ENCODE data around the gene ABI1.

Gene ABI1

DNA sequence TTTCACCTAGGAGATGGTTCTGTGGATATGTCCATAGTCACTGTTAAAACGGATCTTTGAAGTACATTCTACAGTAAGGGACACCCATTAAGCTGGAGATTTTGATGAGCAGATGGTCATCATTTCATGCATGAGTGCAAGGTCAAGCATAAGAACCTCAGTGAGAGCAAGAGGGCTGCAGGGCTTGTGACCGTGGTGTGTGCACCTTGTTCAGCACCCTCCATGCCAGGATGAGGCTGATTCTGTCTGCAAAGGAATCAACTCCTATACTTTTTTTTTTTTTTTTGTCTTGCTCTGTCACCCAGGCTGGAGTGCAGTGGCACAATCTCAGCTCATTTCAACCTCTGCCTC is 145.6 kb downstream of the ABI1 start:
- TF ChIP-seq YY1 (IDR thresholded peaks at IDR 0.05; ENCODE audit: low read depth) = no peak
- TF ChIP-seq CREB1 (IDR thresholded peaks at IDR 0.05; ENCODE audit: low read depth) = no peak
- TF ChIP-seq, protein P1, sequence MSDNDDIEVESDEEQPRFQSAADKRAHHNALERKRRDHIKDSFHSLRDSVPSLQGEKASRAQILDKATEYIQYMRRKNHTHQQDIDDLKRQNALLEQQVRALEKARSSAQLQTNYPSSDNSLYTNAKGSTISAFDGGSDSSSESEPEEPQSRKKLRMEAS (IDR thresholded peaks at IDR 0.05) = no peak
- TF ChIP-seq ZBTB7A (IDR thresholded peaks at IDR 0.05; ENCODE audit: low read depth) = no peak
- TF ChIP-seq NFIC (IDR thresholded peaks at IDR 0.05) = no peak
- no peak for TF ChIP-seq EP300 (IDR thresholded peaks at IDR 0.05; ENCODE audit: borderline replicate concordance)
- no peak for TF ChIP-seq EGR1 (IDR thresholded peaks at IDR 0.05)
- no peak for TF ChIP-seq CEBPB (IDR thresholded peaks at IDR 0.05)
- TF ChIP-seq FOXM1 (IDR thresholded peaks at IDR 0.05; ENCODE audit: borderline replicate concordance, low read depth) = no peak
- TF ChIP-seq TEAD4 (IDR thresholded peaks at IDR 0.05) = no peak
- no peak for TF ChIP-seq USF1 (IDR thresholded peaks at IDR 0.05)
- TF ChIP-seq RAD21 (IDR thresholded peaks at IDR 0.05; ENCODE audit: low read depth) = no peak

- TF ChIP-seq REST (IDR thresholded peaks at IDR 0.05; ENCODE audit: low read depth) (no peak), TAF1 (IDR thresholded peaks at IDR 0.05; ENCODE audit: low read depth) (no peak), NFIC (IDR thresholded peaks at IDR 0.05) (no peak), TCF12 (IDR thresholded peaks at IDR 0.05; ENCODE audit: low read depth) (no peak), FOXM1 (IDR thresholded peaks at IDR 0.05; ENCODE audit: borderline replicate concordance, low read depth) (no peak), ZBTB7A (IDR thresholded peaks at IDR 0.05; ENCODE audit: low read depth) (no peak), CEBPB (IDR thresholded peaks at IDR 0.05) (no peak), RAD21 (IDR thresholded peaks at IDR 0.05; ENCODE audit: low read depth) (no peak), CREB1 (IDR thresholded peaks at IDR 0.05; ENCODE audit: low read depth) (no peak), EGR1 (IDR thresholded peaks at IDR 0.05) (no peak), EP300 (IDR thresholded peaks at IDR 0.05; ENCODE audit: borderline replicate concordance) (no peak), TEAD4 (IDR thresholded peaks at IDR 0.05) (no peak), YY1 (IDR thresholded peaks at IDR 0.05; ENCODE audit: low read depth) (no peak), USF1 (IDR thresholded peaks at IDR 0.05) (no peak)
- TF ChIP-seq, protein P1 (IDR thresholded peaks at IDR 0.05) = no peak
Measured at GRCh38 chr10:26714415-26715136, 146.2 kb downstream of the ABI1 start.

- TF ChIP-seq TAF1 (IDR thresholded peaks at IDR 0.05; ENCODE audit: low read depth) (no peak), YY1 (IDR thresholded peaks at IDR 0.05; ENCODE audit: low read depth) (no peak), CREB1 (IDR thresholded peaks at IDR 0.05; ENCODE audit: low read depth) (no peak), RAD21 (IDR thresholded peaks at IDR 0.05; ENCODE audit: low read depth) (no peak)
Measured at GRCh38 chr10:26711324-26711723, 149.4 kb downstream of the ABI1 start.

GRCh38 chr10:26706936-26707335 is 153.8 kb downstream of the ABI1 start:
- no peak for TF ChIP-seq ZBTB7A (IDR thresholded peaks at IDR 0.05; ENCODE audit: low read depth)
- TF ChIP-seq USF1 (IDR thresholded peaks at IDR 0.05) = no peak
- TF ChIP-seq EP300 (IDR thresholded peaks at IDR 0.05; ENCODE audit: borderline replicate concordance) = no peak
- TF ChIP-seq FOXM1 (IDR thresholded peaks at IDR 0.05; ENCODE audit: borderline replicate concordance, low read depth) = no peak
- no peak for TF ChIP-seq TAF1 (IDR thresholded peaks at IDR 0.05; ENCODE audit: low read depth)
- no peak for TF ChIP-seq EGR1 (IDR thresholded peaks at IDR 0.05)
- TF ChIP-seq CEBPB (IDR thresholded peaks at IDR 0.05) = no peak
- no peak for TF ChIP-seq TEAD4 (IDR thresholded peaks at IDR 0.05)
- no peak for TF ChIP-seq NFIC (IDR thresholded peaks at IDR 0.05)
- no peak for TF ChIP-seq RAD21 (IDR thresholded peaks at IDR 0.05; ENCODE audit: low read depth)
- TF ChIP-seq TCF12 (IDR thresholded peaks at IDR 0.05; ENCODE audit: low read depth) = no peak
- no peak for TF ChIP-seq YY1 (IDR thresholded peaks at IDR 0.05; ENCODE audit: low read depth)
- TF ChIP-seq CREB1 (IDR thresholded peaks at IDR 0.05; ENCODE audit: low read depth) = no peak
- TF ChIP-seq, protein P1 (IDR thresholded peaks at IDR 0.05) = no peak
- TF ChIP-seq REST (IDR thresholded peaks at IDR 0.05; ENCODE audit: low read depth) = no peak

DNA sequence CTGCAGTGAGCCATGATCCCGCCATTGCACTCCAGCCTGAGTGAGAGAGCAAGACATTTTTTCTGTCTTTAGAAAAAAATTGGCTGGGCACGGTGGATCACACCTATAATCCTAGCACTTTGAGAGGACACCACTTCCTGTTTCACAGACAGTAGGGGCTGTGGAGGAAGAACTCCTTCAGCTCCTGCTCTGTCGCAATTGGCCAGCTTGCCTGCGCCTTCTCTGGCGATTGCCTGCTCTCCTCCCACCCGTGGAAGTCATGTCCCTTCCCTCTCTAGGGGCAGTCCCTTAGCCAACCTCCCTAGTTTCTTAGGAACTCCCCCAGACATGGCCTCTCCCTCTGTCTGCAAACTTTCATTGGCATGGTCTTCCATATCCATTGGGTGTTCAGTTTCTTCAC is 154.6 kb downstream of the ABI1 start:
- no peak for TF ChIP-seq EGR1 (IDR thresholded peaks at IDR 0.05)
- TF ChIP-seq TCF12 (IDR thresholded peaks at IDR 0.05; ENCODE audit: low read depth) = no peak
- no peak for TF ChIP-seq YY1 (IDR thresholded peaks at IDR 0.05; ENCODE audit: low read depth)
- no peak for TF ChIP-seq TEAD4 (IDR thresholded peaks at IDR 0.05)
- TF ChIP-seq USF1 (IDR thresholded peaks at IDR 0.05) = no peak
- no peak for TF ChIP-seq EP300 (IDR thresholded peaks at IDR 0.05; ENCODE audit: borderline replicate concordance)
- no peak for TF ChIP-seq REST (IDR thresholded peaks at IDR 0.05; ENCODE audit: low read depth)
